H1 (cell line): ENCODE data around the gene CCDC141. TPM values are rescaled to one million over a fixed set of nuclear protein-coding genes. Genes with fewer than 3 reads are reported as not detected.

ENCODE experiments used
- CTCF ChIA-PET: fragments of 300-600 bp; sonication (Branson Sonifier 250); formaldehyde crosslinking; loops from one replicate; lab custom pipeline; 2021; ENCODE audit not compliant: partially characterized antibody; lab: Charles Lee
- POLR2A ChIA-PET: fragments of 300-600 bp; sonication (Branson Sonifier 250); formaldehyde crosslinking; loops from one replicate; lab custom pipeline; 2021; ENCODE audit warnings: inconsistent platforms; ENCODE audit not compliant: partially characterized antibody; lab: Charles Lee
- DNase-seq, 2 experiments: peaks; one replicate each; pipeline versions ENCODE4 v3.0.0 to v3.0.0-alpha.2; 2010 to 2022; ENCODE audit warnings: low spot score in 2 of 2, low read depth in 1 of 2, mixed read lengths in 1 of 2
- FAIRE-seq: peaks from 2 replicates; lab custom pipeline; 2011; peaks lifted over from hg19 to GRCh38; lab: Jason Lieb, UNC
- H2AFZ ChIP-seq: 2 replicates; pipeline ENCODE4 v1.8.1; 2012; ENCODE audit warnings: low read length, inconsistent platforms
- H2AK5ac ChIP-seq: 2 replicates; pipeline ENCODE4 v1.6.1; 2013; ENCODE audit warnings: low read depth, low read length
- H2BK120ac ChIP-seq: replicated peaks from 2 replicates; pipeline ENCODE3; 2013; ENCODE audit warnings: low read depth, low read length, inconsistent platforms
- H2BK12ac ChIP-seq: 2 replicates; pipeline ENCODE4 v1.6.1; 2013; ENCODE audit warnings: low read depth, low read length
- H2BK15ac ChIP-seq: 2 replicates; pipeline ENCODE4 v1.6.1; 2013; ENCODE audit warnings: low read length
- H2BK20ac ChIP-seq: 2 replicates; pipeline ENCODE4 v1.6.1; 2013; ENCODE audit warnings: low read length
- H2BK5ac ChIP-seq: 2 replicates; pipeline ENCODE4 v1.6.1; 2013; ENCODE audit warnings: low read depth, low read length
- H3K14ac ChIP-seq: 2 replicates; pipeline ENCODE4 v1.6.1; 2013; ENCODE audit warnings: inconsistent platforms; ENCODE audit not compliant: insufficient read length
- H3K18ac ChIP-seq: 2 replicates; pipeline ENCODE4 v1.6.1; 2013; ENCODE audit warnings: low read length; ENCODE audit errors: extremely low read depth
- H3K23ac ChIP-seq: 2 replicates; pipeline ENCODE4 v1.6.1; 2013; ENCODE audit warnings: inconsistent platforms; ENCODE audit not compliant: insufficient read length
- H3K23me2 ChIP-seq: 2 replicates; pipeline ENCODE4 v1.6.1; 2013; ENCODE audit warnings: low read depth, low read length
- H3K27ac ChIP-seq: 2 replicates; pipeline ENCODE4 v1.6.1; 2011; ENCODE audit warnings: low read depth, low read length, inconsistent platforms
- H3K27me3 ChIP-seq, 4 experiments: replicated peaks in 1 of 4; 1 replicate in 1 of 4; 2 replicates in 3 of 4; pipeline versions ENCODE4 v1.6.1 to v1.8.1; 2011 to 2013; ENCODE audit warnings: low read length in 3 of 4, mild to moderate bottlenecking in 3 of 4, inconsistent platforms in 2 of 4, mixed read lengths in 2 of 4, moderate library complexity in 1 of 4; ENCODE audit not compliant: control insufficient read depth in 3 of 4, insufficient read depth in 3 of 4; ENCODE audit errors: extremely low read depth in 1 of 4
- H3K36me3 ChIP-seq, 4 experiments: 2 replicates each; pipeline versions ENCODE4 v1.6.1 to v1.8.1; 2011 to 2013; ENCODE audit warnings: mild to moderate bottlenecking in 4 of 4, low read length in 3 of 4, moderate library complexity in 2 of 4, control low read depth in 1 of 4, inconsistent platforms in 1 of 4; ENCODE audit not compliant: insufficient read depth in 4 of 4, control insufficient read depth in 2 of 4
- H3K4ac ChIP-seq: replicated peaks from 2 replicates; pipeline ENCODE3; 2013; ENCODE audit warnings: low read length, low read depth, mixed read lengths, inconsistent platforms; ENCODE audit not compliant: insufficient read length
- H3K4me1 ChIP-seq, 4 experiments: replicated peaks in 1 of 4; 1 replicate in 1 of 4; 2 replicates in 3 of 4; pipeline versions ENCODE4 v1.6.1 to v1.8.1; 2011 to 2013; ENCODE audit warnings: low read length in 3 of 4, inconsistent platforms in 2 of 4, mixed read lengths in 1 of 4; ENCODE audit not compliant: insufficient read depth in 4 of 4, control insufficient read depth in 3 of 4
- H3K4me2 ChIP-seq, 2 experiments: 2 replicates each; pipeline versions ENCODE4 v1.6.1 to v1.8.1; 2011 to 2013; ENCODE audit warnings: low read depth in 2 of 2, low read length in 2 of 2, control low read depth in 1 of 2, inconsistent platforms in 1 of 2, mild to moderate bottlenecking in 1 of 2; ENCODE audit not compliant: insufficient read depth in 1 of 2
- H3K4me3 ChIP-seq, 4 experiments: fragments of 200-600, 300-600 bp in 1 of 4; sonication (generic), shearing (Covaris generic), sonication (Bioruptor Twin) in 1 of 4; 2 replicates each; pipeline versions ENCODE4 v1.5.1 to v1.8.1; 2011 to 2016; ENCODE audit warnings: low read length in 4 of 4, low read depth in 3 of 4, control low read depth in 2 of 4, inconsistent platforms in 2 of 4, mild to moderate bottlenecking in 2 of 4, mixed read lengths in 1 of 4, moderate library complexity in 1 of 4; ENCODE audit not compliant: insufficient read depth in 2 of 4; ENCODE audit errors: extremely low read depth in 1 of 4
- H3K56ac ChIP-seq: replicated peaks from 2 replicates; pipeline ENCODE3; 2013; ENCODE audit warnings: low read depth, mild to moderate bottlenecking, mixed read lengths, low read length, inconsistent platforms; ENCODE audit not compliant: insufficient read length
- H3K79me1 ChIP-seq: 2 replicates; pipeline ENCODE4 v1.6.1; 2013; ENCODE audit warnings: low read depth, low read length, control low read depth
- H3K79me2 ChIP-seq, 2 experiments: 2 replicates each; pipeline versions ENCODE4 v1.6.1 to v1.8.1; 2012 to 2013; ENCODE audit warnings: low read length in 2 of 2, mild to moderate bottlenecking in 2 of 2, inconsistent platforms in 1 of 2; ENCODE audit not compliant: insufficient read depth in 2 of 2, control insufficient read depth in 1 of 2
- H3K9ac ChIP-seq, 4 experiments: replicated peaks in 1 of 4; 1 replicate in 1 of 4; 2 replicates in 3 of 4; pipeline versions ENCODE4 v1.6.1 to v1.8.1; 2011 to 2013; ENCODE audit warnings: low read depth in 3 of 4, low read length in 3 of 4, control low read depth in 2 of 4, mild to moderate bottlenecking in 2 of 4, moderate library complexity in 2 of 4, inconsistent platforms in 1 of 4; ENCODE audit errors: extremely low read depth in 1 of 4
- H3K9me3 ChIP-seq, 2 experiments: 2 replicates each; pipeline versions ENCODE4 v1.6.1 to v1.8.1; 2012 to 2013; ENCODE audit warnings: mild to moderate bottlenecking in 2 of 2, moderate library complexity in 2 of 2, control low read depth in 1 of 2, inconsistent platforms in 1 of 2, low read depth in 1 of 2, low read length in 1 of 2, mixed read lengths in 1 of 2; ENCODE audit not compliant: insufficient read depth in 2 of 2
- H4K20me1 ChIP-seq, 2 experiments: replicated peaks in 1 of 2; 2 replicates each; pipeline versions ENCODE3 to v1.8.1; 2011 to 2013; ENCODE audit warnings: inconsistent platforms in 2 of 2, low read length in 2 of 2, mild to moderate bottlenecking in 1 of 2; ENCODE audit not compliant: insufficient read depth in 2 of 2, control insufficient read depth in 1 of 2
- H4K5ac ChIP-seq: 2 replicates; pipeline ENCODE4 v1.6.1; 2013; ENCODE audit warnings: low read length, low read depth, mixed read lengths, inconsistent platforms; ENCODE audit not compliant: insufficient read length
- H4K8ac ChIP-seq: 2 replicates; pipeline ENCODE4 v1.8.0; 2013; ENCODE audit warnings: mild to moderate bottlenecking, moderate library complexity, low read length, inconsistent platforms; ENCODE audit not compliant: insufficient read depth; ENCODE audit errors: extremely low read depth
- H4K91ac ChIP-seq: replicated peaks from 2 replicates; pipeline ENCODE3; 2013; ENCODE audit warnings: low read length, mixed read lengths, inconsistent platforms; ENCODE audit not compliant: insufficient read length
- CHD1 ChIP-seq: IDR thresholded peaks from 2 replicates; pipeline ENCODE4 v1.6.1; 2012; ENCODE audit warnings: low read depth, low read length, improper control_type of control experiment
- POLR2AphosphoS5 ChIP-seq: IDR thresholded peaks from 2 replicates; pipeline ENCODE4 v1.6.1; 2011; ENCODE audit warnings: low read depth, low read length
- RBBP5 ChIP-seq: IDR thresholded peaks from 2 replicates; pipeline ENCODE4 v1.7.1; 2012; ENCODE audit warnings: low read depth, mild to moderate bottlenecking, inconsistent platforms, low read length, moderate library complexity, borderline replicate concordance
- SAP30 ChIP-seq: fragments of 300-600 bp; sonication (generic); IDR thresholded peaks from 2 replicates; pipeline ENCODE4 v1.7.1; 2012; ENCODE audit warnings: low read length, moderate library complexity, mild to moderate bottlenecking, inconsistent platforms; ENCODE audit not compliant: insufficient read depth, insufficient replicate concordance
- SIX5 ChIP-seq: IDR thresholded peaks from 2 replicates; pipeline ENCODE4 v1.6.1; 2011; ENCODE audit warnings: mild to moderate bottlenecking, low read depth, low read length
- SP4 ChIP-seq: IDR thresholded peaks from 2 replicates; pipeline ENCODE4 v1.6.1; 2012; ENCODE audit warnings: low read length, inconsistent platforms
- TEAD4 ChIP-seq: IDR thresholded peaks from 2 replicates; pipeline ENCODE4 v1.6.1; 2012; ENCODE audit warnings: low read depth, low read length, inconsistent platforms, mixed read lengths
- ZNF274 ChIP-seq: IDR thresholded peaks from 2 replicates; pipeline ENCODE4 v1.7.0; 2012; ENCODE audit warnings: low read length, borderline replicate concordance; ENCODE audit errors: extremely low read depth
- WGBS, 2 experiments: shearing (Covaris generic) in 1 of 2; methylation state at CpG; one replicate each; pipeline versions ENCODE4 v1.1.6 to v1.1.7; 2013 to 2015; ENCODE audit warnings: low lambda C conversion rate in 2 of 2, mixed read lengths in 2 of 2, inconsistent platforms in 1 of 2, low coverage in 1 of 2, missing lambda C conversion rate in 1 of 2; ENCODE audit not compliant: insufficient replicate concordance in 2 of 2, insufficient coverage in 1 of 2, insufficient read length in 1 of 2; ENCODE audit errors: extremely low coverage in 1 of 2, missing lambda C conversion rate in 1 of 2; 5-methylcytosine and 5-hydroxymethylcytosine counted together
- polyA plus RNA-seq, 7 experiments: library from polyadenylated mRNA; depleted of rRNA in 3 of 7; stranded (reverse) in 5 of 7; unstranded in 2 of 7; fragments of >200 nt in 5 of 7; fragments of 200-250 nt in 2 of 7; gene quantifications; 1 replicate in 5 of 7; 2 replicates in 1 of 7; 4 replicates in 1 of 7; pipeline versions ENCODE4 v1.2.1 to v1.2.3, GENCODE V29; 2011 to 2013; ENCODE audit warnings: missing spikeins in 2 of 7, mixed read lengths in 2 of 7
- total RNA-seq: library from RNA; stranded (reverse); fragmentation: NEBNext Ultra II Directional; extraction: Animal tissue kit (Norgen Biotek cat#: 25700); gene quantifications from 2 replicates; pipeline ENCODE4 v1.2.1, GENCODE V29; 2021

CCDC141 gene
- total and polyA plus RNA-seq, 2 of the 8 experiments (the other 6 are each of a cell fraction or from before 2014, with no cell fraction given): 0.56 to 21.6 TPM

DNA sequence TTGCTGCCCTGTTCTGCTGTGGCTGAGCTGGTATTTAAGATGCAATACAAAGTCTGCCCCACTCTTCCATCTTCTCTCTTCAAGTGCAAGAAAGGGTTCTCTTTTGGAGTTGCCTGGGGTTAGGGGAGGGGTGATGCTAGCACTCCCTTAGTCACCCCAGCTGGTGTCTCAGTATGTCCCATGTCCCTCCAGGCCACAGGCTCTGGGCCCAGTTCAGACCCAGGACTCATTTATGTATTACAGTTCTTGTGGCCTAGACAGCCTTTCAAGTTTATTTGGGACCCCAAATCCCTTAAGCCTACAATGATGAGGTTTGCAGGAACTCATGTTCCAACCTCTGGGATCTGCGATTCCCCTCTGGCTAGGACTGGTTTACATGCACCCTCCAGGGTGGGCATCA lies 47.2 kb upstream of the CCDC141 start:
- H3K79me1 ChIP-seq: no peaks in the 10 kb centered on the region
- H2BK15ac ChIP-seq: no peak overlapping the region
- no peak overlapping the region for H2BK12ac ChIP-seq
- no peak overlapping the region for H3K9ac ChIP-seq
- H3K4me2 ChIP-seq: no peak overlapping the region
- no peaks in the 10 kb centered on the region for H3K36me3 ChIP-seq
- no peak overlapping the region for H2BK20ac ChIP-seq
- no peak overlapping the region for H3K23ac ChIP-seq
- H3K18ac ChIP-seq: no peak overlapping the region
- no peak overlapping the region for H3K56ac ChIP-seq
- H3K4me3 ChIP-seq: no peak overlapping the region
- DNase-seq: no peak
- H2AFZ ChIP-seq: no peak overlapping the region
- no peaks in the 10 kb centered on the region for H3K4me1 ChIP-seq
- FAIRE-seq: no peak
- CTCF ChIA-PET: interaction anchor here (1.3 kb wide), 1 partner anchor 182 kb away, joined by 3 read pairs; no protein-coding TSS in a partner anchor
- POLR2A ChIA-PET: no interaction called here
- H3K27me3 ChIP-seq: no peaks in the 10 kb centered on the region
- H4K5ac ChIP-seq: no peak overlapping the region
- no peaks in the 10 kb centered on the region for H3K79me2 ChIP-seq
- no peak overlapping the region for H2BK5ac ChIP-seq
- no peak overlapping the region for H3K14ac ChIP-seq
- WGBS, 2 experiments: 100% methylated on average over 1 of the region's 1 CpG; no CpG with 5 or more reads in 1 of the 2 experiments
- H3K4ac ChIP-seq: no peak overlapping the region
- no peak overlapping the region for H2BK120ac ChIP-seq
- no peaks in the 10 kb centered on the region for H4K20me1 ChIP-seq
- no peak overlapping the region for H4K8ac ChIP-seq
- H2AK5ac ChIP-seq: no peak overlapping the region
- peaks cover 5 to 10% of the 10 kb centered on the region in 2 experiments; a peak in 1 of 4 replicates for H3K9me3 ChIP-seq
- no peak overlapping the region for H3K27ac ChIP-seq
- TF ChIP-seq CHD1: no peak
- TF ChIP-seq POLR2AphosphoS5: no peak
- TF ChIP-seq SIX5: no peak
- TF ChIP-seq SAP30: no peak
- no peak for TF ChIP-seq SP4
- TF ChIP-seq ZNF274: no peak
- TF ChIP-seq TEAD4: no peak
- no peak for TF ChIP-seq RBBP5
- TF ChIP-seq, all 59 proteins: peak for 0
- no peaks in the 10 kb centered on the region; the same call in 1 of the 2 replicates for H3K23me2 ChIP-seq
- H4K91ac ChIP-seq: no peak overlapping the region
